KMS-11 (cell line): ENCODE data around the gene PIP5K1C.
"Not testable (repeated sequence)": the region's sequence is repeated elsewhere in the genome, so short reads cannot be mapped to it uniquely, and the experiment has no call there.

Experiments used
- H2AFZ ChIP-seq: fragments of 200-600 bp; sonication (generic); 2 replicates; pipeline ENCODE4 v1.6.1; 2016; ENCODE audit warnings: antibody characterized with exemption, mixed run types, low read depth
- H3K27ac ChIP-seq: fragments of 200-600 bp; sonication (generic); 2 replicates; pipeline ENCODE4 v1.6.1; 2016; ENCODE audit warnings: mild to moderate bottlenecking, mixed run types
- H3K27me3 ChIP-seq: fragments of 200-600 bp; sonication (generic); 2 replicates; pipeline ENCODE4 v1.6.1; 2017; ENCODE audit warnings: mild to moderate bottlenecking, low read depth, mixed run types, moderate library complexity; ENCODE audit not compliant: insufficient read depth
- H3K36me3 ChIP-seq: fragments of 200-600 bp; sonication (generic); 2 replicates; pipeline ENCODE4 v1.6.1; 2017; ENCODE audit warnings: mild to moderate bottlenecking, mixed run types; ENCODE audit not compliant: insufficient read depth
- H3K4me1 ChIP-seq: fragments of 200-600 bp; sonication (generic); 2 replicates; pipeline ENCODE4 v1.6.1; 2016; ENCODE audit warnings: mild to moderate bottlenecking, low read depth, mixed run types; ENCODE audit not compliant: poor library complexity, severe bottlenecking
- H3K4me2 ChIP-seq: fragments of 200-600 bp; sonication (generic); 2 replicates; pipeline ENCODE4 v1.7.0; 2016; ENCODE audit warnings: mild to moderate bottlenecking, mixed run types
- H3K4me3 ChIP-seq: fragments of 200-600 bp; sonication (generic); IDR thresholded peaks from 2 replicates; pipeline ENCODE4 v1.6.1; 2017; ENCODE audit warnings: low read depth, low read length, mixed read lengths; ENCODE audit not compliant: insufficient read depth
- H3K79me2 ChIP-seq: fragments of 200-600 bp; sonication (generic); 2 replicates; pipeline ENCODE4 v1.6.1; 2016; ENCODE audit warnings: low read depth, mixed run types; ENCODE audit not compliant: insufficient read depth
- H3K9ac ChIP-seq: fragments of 200-600 bp; sonication (generic); 2 replicates; pipeline ENCODE4 v1.6.1; 2016; ENCODE audit warnings: mild to moderate bottlenecking, mixed run types
- H4K20me1 ChIP-seq: fragments of 200-600 bp; sonication (generic); 2 replicates; pipeline ENCODE4 v1.6.1; 2016; ENCODE audit warnings: mild to moderate bottlenecking, mixed run types; ENCODE audit not compliant: insufficient read depth
- CTCF ChIP-seq: fragments of 200-600 bp; sonication (generic); conservative IDR thresholded peaks from 2 replicates; pipeline ENCODE4 v1.6.1; 2017; ENCODE audit warnings: low read depth, mild to moderate bottlenecking, antibody characterized with exemption, low read length, moderate library complexity, mixed read lengths

PIP5K1C gene

GRCh38 chr19:3631053-3631861 is 69.0 kb downstream of the PIP5K1C start:
- no peak for TF ChIP-seq CTCF
- Histone ChIP-seq H3K4me2 (no peak overlapping the region), H2AFZ (no peak overlapping the region), H3K4me3 (no peak overlapping the region), H4K20me1 (no peaks in the 10 kb centered on the region), H3K79me2 (peaks cover 4% of the 10 kb centered on the region; the same call in 1 of the 2 replicates), H3K27ac (no peak overlapping the region), H3K9ac (no peak overlapping the region), H3K36me3 (no peaks in the 10 kb centered on the region), H3K27me3 (no peaks in the 10 kb centered on the region), H3K4me1 (no peaks in the 10 kb centered on the region)

- not testable (repeated sequence) for H3K9ac ChIP-seq, H3K36me3 ChIP-seq, H4K20me1 ChIP-seq, H2AFZ ChIP-seq, H3K27me3 ChIP-seq, H3K4me2 ChIP-seq, H3K4me3 ChIP-seq, H3K27ac ChIP-seq
- peaks cover 11% of the 10 kb centered on the region for H3K4me1 ChIP-seq
- peaks cover 28% of the 10 kb centered on the region for H3K79me2 ChIP-seq
These were observed 71.5 kb downstream of the PIP5K1C start for GRCh38 chr19:3628766-3629165.

- no peak for TF ChIP-seq CTCF
- Histone ChIP-seq H3K4me2 (peak overlapping the region; percentile 21; the same call in 1 of the 2 replicates), H3K4me3 (no peak overlapping the region), H3K27me3 (no peaks in the 10 kb centered on the region), H3K9ac (no peak overlapping the region), H4K20me1 (no peaks in the 10 kb centered on the region), H3K36me3 (no peaks in the 10 kb centered on the region), H3K4me1 (peaks cover 11% of the 10 kb centered on the region), H3K79me2 (peaks cover 28% of the 10 kb centered on the region), H2AFZ (peak overlapping the region; percentile 39; the same call in 1 of the 2 replicates), H3K27ac (no peak overlapping the region)
These were observed 72.9 kb downstream of the PIP5K1C start for GRCh38 chr19:3627351-3627723.

- Histone ChIP-seq H3K27me3 (no peaks in the 10 kb centered on the region), H3K4me2 (peak within 1 kb of the TSS; percentile 91), H4K20me1 (no peaks in the 10 kb centered on the region), H3K4me3 (no peak within 1 kb of the TSS), H3K9ac (peak within 1 kb of the TSS; percentile 67; the same call in 1 of the 2 replicates), H3K79me2 (peaks cover 28% of the 10 kb centered on the region), H3K4me1 (peaks cover 11% of the 10 kb centered on the region), H3K36me3 (no peaks in the 10 kb centered on the region), H2AFZ (peak within 1 kb of the TSS; percentile 39), H3K27ac (peak within 1 kb of the TSS; percentile 77)
- no peak for TF ChIP-seq CTCF
These were observed 73.6 kb downstream of the PIP5K1C start, which contains the start of gene CACTIN for GRCh38 chr19:3626473-3627350. Gene CACTIN (minus strand): TSS chr19:3626790. CDS start chr19:3626762, 28 bp downstream.
